ENCODE data around the gene CYSRT1. TPM values are rescaled to one million over a fixed set of nuclear protein-coding genes. Genes with fewer than 3 reads are reported as not detected.

CYSRT1 gene
- total and polyA plus RNA-seq, 2 donors (not counting 1 experiment from before 2014, with no cell fraction given), result 0.22 to 0.51 TPM

- TF ChIP-seq CTCF (IDR thresholded peaks at IDR 0.05) (no peak), EZH2 (IDR thresholded peaks at IDR 0.05; ENCODE audit: borderline replicate concordance, insufficient read depth, low read depth, low read length, poor library complexity, severe bottlenecking) (no peak)
- CTCF ChIA-PET, result interaction anchor here (1.2 to 1.5 kb wide), 2 partner anchors 9 to 29 kb away, joined by 3 to 7 read pairs; partner anchors contain the start of genes ANAPC2, RNF224 and SSNA1
Observed at GRCh38 chr9:137198051-137198901, 26.7 kb upstream of the CYSRT1 start.

GRCh38 chr9:137198902-137199283 lies 26.1 kb upstream of the CYSRT1 start:
- intact Hi-C loops (cut with micrococcal nuclease), result no loop called here
- Mint-ChIP-seq H3K27me3 (no peaks in the 10 kb centered on the region), H3K4me1 (peaks cover 18% of the 10 kb centered on the region), H3K4me3 (peak overlapping the region; percentile 77), H3K27ac (no peak overlapping the region), H3K9me3 (ENCODE audit: insufficient read depth) (no peaks in the 10 kb centered on the region)
- Histone ChIP-seq H3K27me3 (replicated peaks in 1 of 4; ENCODE audit: control extremely low read depth in 1 of 4, control insufficient read depth in 3 of 4, insufficient read depth in 4 of 4, low read length in 3 of 4) (peaks cover 0 to 6% (median 0%) of the 10 kb centered on the region in 4 experiments), H3K27ac (ENCODE audit: low read length in 2 of 2) (no peak overlapping the region), H3K4me1 (ENCODE audit: control insufficient read depth in 2 of 2, insufficient read depth in 2 of 2, low read length in 2 of 2) (peaks cover 20 to 28% of the 10 kb centered on the region in 2 donors), H4K20me1 (ENCODE audit: control insufficient read depth, insufficient read depth, low read length, poor library complexity, severe bottlenecking) (peaks cover 44% of the 10 kb centered on the region), H3K4me2 (replicated peaks; ENCODE audit: low read depth, low read length, poor library complexity, severe bottlenecking) (peak overlapping the region; percentile 96), H3K9ac (ENCODE audit: low read length) (no peak overlapping the region), H3K36me3 (replicated peaks in 1 of 2; ENCODE audit: control extremely low read depth in 1 of 2, control insufficient read depth in 1 of 2, extremely low read depth in 1 of 2, insufficient read depth in 2 of 2, low read length in 1 of 2) (peaks cover 0 to 2% of the 10 kb centered on the region in 2 experiments), H2AFZ (ENCODE audit: insufficient read depth, low read depth, low read length, poor library complexity, severe bottlenecking) (no peak overlapping the region), H3K9me3 (ENCODE audit: control extremely low read depth in 1 of 3, control insufficient read depth in 2 of 3, insufficient read depth in 1 of 3, low read length in 2 of 3) (no peaks in the 10 kb centered on the region), H3K4me3 (ENCODE audit: control extremely low read depth in 1 of 5, extremely low read depth in 1 of 5, insufficient read depth in 1 of 5, low read depth in 2 of 5, low read length in 4 of 5) (no peak overlapping the region), H3K79me2 (ENCODE audit: control insufficient read depth, insufficient read depth, low read length) (peaks cover 80% of the 10 kb centered on the region)
- ChIA-PET CTCF (interaction anchor here (1.5 kb wide), 1 partner anchor 10 kb away, joined by 7 read pairs; the partner anchor contains the start of genes ANAPC2 and SSNA1), POLR2A (interaction anchor here (0.6 to 2.0 kb wide), 2 partner anchors 11 to 76 kb away, joined by 3 to 18 read pairs; partner anchors contain the start of genes ANAPC2 and SSNA1)
- DNase-seq (no peak), ATAC-seq (ENCODE audit: low read depth) (no peak)
- no peak for TF ChIP-seq CTCF (IDR thresholded peaks at IDR 0.05)
- no peak for TF ChIP-seq EZH2 (IDR thresholded peaks at IDR 0.05; ENCODE audit: borderline replicate concordance, insufficient read depth, low read depth, low read length, poor library complexity, severe bottlenecking)
- WGBS (ENCODE audit: insufficient coverage), result 97% methylated on average over 11 of the region's 11 CpGs

More at GRCh38 chr9:137198051-137198901, 26.7 kb upstream of the CYSRT1 start:
- H3K36me3 ChIP-seq (replicated peaks in 1 of 2; ENCODE audit: control extremely low read depth in 1 of 2, control insufficient read depth in 1 of 2, extremely low read depth in 1 of 2, insufficient read depth in 2 of 2, low read length in 1 of 2), result no peaks in the 10 kb centered on the region
- POLR2A ChIA-PET, result interaction anchor here (2.0 kb wide), 1 partner anchor 10 kb away, joined by 18 read pairs; the partner anchor contains the start of genes ANAPC2 and SSNA1
- no peak overlapping the region for H3K9ac ChIP-seq (ENCODE audit: low read length)
- H3K9me3 ChIP-seq (ENCODE audit: control extremely low read depth in 1 of 3, control insufficient read depth in 2 of 3, insufficient read depth in 1 of 3, low read length in 2 of 3), result no peaks in the 10 kb centered on the region
- H3K4me1 ChIP-seq (ENCODE audit: control insufficient read depth in 2 of 2, insufficient read depth in 2 of 2, low read length in 2 of 2), result peaks cover 16 to 22% of the 10 kb centered on the region in 2 donors
- no peak overlapping the region for H3K4me3 ChIP-seq (ENCODE audit: control extremely low read depth in 1 of 5, extremely low read depth in 1 of 5, insufficient read depth in 1 of 5, low read depth in 2 of 5, low read length in 4 of 5)
- no peaks in the 10 kb centered on the region for H3K9me3 Mint-ChIP-seq (ENCODE audit: insufficient read depth)
- no peak overlapping the region for H3K27ac ChIP-seq (ENCODE audit: low read length in 2 of 2)
- no peak overlapping the region for H2AFZ ChIP-seq (ENCODE audit: insufficient read depth, low read depth, low read length, poor library complexity, severe bottlenecking)
- 96% methylated on average over 19 of the region's 19 CpGs for WGBS (ENCODE audit: insufficient coverage)
- no peak overlapping the region for H3K4me2 ChIP-seq (replicated peaks; ENCODE audit: low read depth, low read length, poor library complexity, severe bottlenecking)
- H3K27me3 Mint-ChIP-seq, result no peaks in the 10 kb centered on the region
- peaks cover 17% of the 10 kb centered on the region for H3K4me1 Mint-ChIP-seq
- no peak overlapping the region for H3K27ac Mint-ChIP-seq
- H3K27me3 ChIP-seq (replicated peaks in 1 of 4; ENCODE audit: control extremely low read depth in 1 of 4, control insufficient read depth in 3 of 4, insufficient read depth in 4 of 4, low read length in 3 of 4), result peaks cover 0 to 6% (median 0%) of the 10 kb centered on the region in 4 experiments
- H3K79me2 ChIP-seq (ENCODE audit: control insufficient read depth, insufficient read depth, low read length), result peaks cover 78% of the 10 kb centered on the region
- ATAC-seq (ENCODE audit: low read depth), result no peak
- no peak for DNase-seq
- peaks cover 38% of the 10 kb centered on the region for H4K20me1 ChIP-seq (ENCODE audit: control insufficient read depth, insufficient read depth, low read length, poor library complexity, severe bottlenecking)
- intact Hi-C loops (cut with micrococcal nuclease), result no loop called here
- H3K4me3 Mint-ChIP-seq, result peak overlapping the region; percentile 77
